Posterior vena cava (tissue), 2 donors: ENCODE data around the gene GPR173. TPM values are rescaled to one million over a fixed set of nuclear protein-coding genes. Genes with fewer than 3 reads are reported as not detected.
A peak's percentile ranks its signal among the peaks of the same experiment; 100 is the strongest.

Source experiments
- DNase-seq: peaks from one replicate; pipeline ENCODE4 v3.0.0-alpha.2; 2020; ENCODE audit warnings: low spot score
- intact Hi-C, 2 donors: fragments of 100-400 bp; cut with DNase I; formaldehyde crosslinking; loops; one replicate each; pipeline versions ENCODE4 v1.14.1 to v1.14.2; 2022 to 2023
- total RNA-seq, 2 donors: library from RNA; stranded (reverse); fragmentation: NEBNext Ultra II Directional; extraction: Animal tissue kit (Norgen Biotek cat#: 25700); gene quantifications; one replicate each; pipeline ENCODE4 v1.2.1, GENCODE V29; 2021
- donor health status: DM: yes; HTN: yes; CAD: no.
- donor health status: DM: yes; HTN: yes; CAD: no.

GPR173 gene
- total RNA-seq, 2 donors from 2014 or later, result 2.7 to 3.7 TPM

GRCh38 chrX:53055244-53055849 is 6.8 kb downstream of the GPR173 start:
- intact Hi-C loops, result no loop called here
- no peak for DNase-seq

- no peak for DNase-seq
- intact Hi-C loops, result no loop called here
Observed at GRCh38 chrX:53056292-53056691, 7.7 kb downstream of the GPR173 start.

GRCh38 chrX:53065104-53065503 is 16.5 kb downstream of the GPR173 start:
- intact Hi-C loops, result no loop called here
- no peak for DNase-seq

GRCh38 chrX:53071064-53071463 is 22.5 kb downstream of the GPR173 start:
- intact Hi-C loops, result no loop called here
- DNase-seq, result no peak

GRCh38 chrX:53071604-53072417 is 23.2 kb downstream of the GPR173 start:
- peak; percentile 85 for DNase-seq
- intact Hi-C loops, result no loop called here

GRCh38 chrX:53072418-53073114 is 24.0 kb downstream of the GPR173 start:
- no peak for DNase-seq
- intact Hi-C loops, result no loop called here

GRCh38 chrX:53073115-53073586 is 24.6 kb downstream of the GPR173 start:
- intact Hi-C loops, result no loop called here
- DNase-seq, result no peak

GRCh38 chrX:53075011-53075410 is 26.4 kb downstream of the GPR173 start:
- intact Hi-C loops, result no loop called here
- DNase-seq, result no peak

GRCh38 chrX:53076671-53077070 is 28.1 kb downstream of the GPR173 start:
- DNase-seq, result no peak
- intact Hi-C loops, result no loop called here

GRCh38 chrX:53077207-53078197 is 28.9 kb downstream of the GPR173 start:
- intact Hi-C loops, result no loop called here
- no peak for DNase-seq

- no peak for DNase-seq
- intact Hi-C loops, result no loop called here
Observed at GRCh38 chrX:53078943-53079342, 30.4 kb downstream of the GPR173 start.

GRCh38 chrX:53080628-53081580 is 32.3 kb downstream of the GPR173 start:
- intact Hi-C loops, result no loop called here
- DNase-seq, result no peak

- DNase-seq, result peak; percentile 98
- intact Hi-C loops, result no loop called here
Observed at GRCh38 chrX:53081925-53082772, 33.6 kb downstream of the GPR173 start, which contains the start of gene TSPYL2. TSPYL2 (plus strand) TSS chrX:53082367; CDS start chrX:53082499, 132 bp downstream.

- intact Hi-C loops, result no loop called here
- no peak for DNase-seq
Observed at GRCh38 chrX:53082773-53083616, 34.4 kb downstream of the GPR173 start.

GRCh38 chrX:53084043-53084570 is 35.5 kb downstream of the GPR173 start:
- intact Hi-C loops, result no loop called here
- no peak for DNase-seq

- intact Hi-C loops, result no loop called here
Observed at GRCh38 chrX:53084863-53085262, 36.3 kb downstream of the GPR173 start.

More at GRCh38 chrX:53084863-53085262, 36.3 kb downstream of the GPR173 start:
- DNase-seq, result no peak
